Brain microvascular endothelial cell (primary cell): ENCODE results near the gene C18orf32.
"Not testable (repeated sequence)": the region's sequence is repeated elsewhere in the genome, so short reads cannot be mapped to it uniquely, and the experiment has no call there.

Experiments used
- DNase-seq: peaks from one replicate; pipeline ENCODE4 v3.0.0-alpha.2; 2020
- H3K27ac ChIP-seq: fragments of 250-450 bp; sonication (Bioruptor Pico); 2 replicates; pipeline ENCODE4 v1.5.1; 2020; ENCODE audit warnings: mild to moderate bottlenecking, moderate library complexity
- H3K27me3 ChIP-seq: fragments of 250-450 bp; sonication (Bioruptor Pico); replicated peaks from 2 replicates; pipeline ENCODE4 v1.5.1; 2020; ENCODE audit warnings: mild to moderate bottlenecking
- H3K36me3 ChIP-seq: fragments of 250-450 bp; sonication (Bioruptor Pico); replicated peaks from 2 replicates; pipeline ENCODE4 v1.5.1; 2020; ENCODE audit warnings: mild to moderate bottlenecking
- H3K4me3 ChIP-seq: 2 replicates; pipeline ENCODE4 v1.5.1; 2011; ENCODE audit warnings: low read depth, mild to moderate bottlenecking, control low read depth, low read length, moderate library complexity
- CTCF ChIP-seq: IDR thresholded peaks from 2 replicates; pipeline ENCODE4 v1.5.1; 2011; ENCODE audit warnings: low read depth, mild to moderate bottlenecking, moderate library complexity, low read length, control low read depth, inconsistent platforms; ENCODE audit errors: missing control alignments
- in situ Hi-C: cut with HindIII; loops from 2 replicates; pipeline ENCODE4 v1.10.0; 2017; ENCODE audit warnings: low sequenced_read_pairs, low pct_ligation_motif_present

The C18orf32 gene

GRCh38 chr18:49519101-49519971 is 32.3 kb upstream of the C18orf32 start:
- DNase-seq, result no peak
- in situ Hi-C loops, result no loop called here
- no peaks in the 10 kb centered on the region for H3K36me3 ChIP-seq
- H3K27me3 ChIP-seq, result no peaks in the 10 kb centered on the region
- H3K4me3 ChIP-seq, result no peak overlapping the region
- no peak for TF ChIP-seq CTCF
- H3K27ac ChIP-seq, result no peak overlapping the region

- H3K36me3 ChIP-seq, result no peaks in the 10 kb centered on the region
- H3K27me3 ChIP-seq, result no peaks in the 10 kb centered on the region
- in situ Hi-C loops, result no loop called here
- no peak for DNase-seq
- no peak overlapping the region for H3K4me3 ChIP-seq
- H3K27ac ChIP-seq, result no peak overlapping the region
- TF ChIP-seq CTCF, result no peak
Measured at GRCh38 chr18:49517483-49517882, 30.4 kb upstream of the C18orf32 start.

- in situ Hi-C loops, result no loop called here
- Histone ChIP-seq H3K27ac (no peak overlapping the region), H3K36me3 (no peaks in the 10 kb centered on the region), H3K27me3 (no peaks in the 10 kb centered on the region), H3K4me3 (no peak overlapping the region)
- no peak for TF ChIP-seq CTCF
- DNase-seq, result no peak
Measured at GRCh38 chr18:49515516-49515915, 28.5 kb upstream of the C18orf32 start.

GRCh38 chr18:49515003-49515402 is 28.0 kb upstream of the C18orf32 start:
- H3K4me3 ChIP-seq, H3K36me3 ChIP-seq, H3K27me3 ChIP-seq, DNase-seq, H3K27ac ChIP-seq, in situ Hi-C loops: not testable (repeated sequence)

DNA sequence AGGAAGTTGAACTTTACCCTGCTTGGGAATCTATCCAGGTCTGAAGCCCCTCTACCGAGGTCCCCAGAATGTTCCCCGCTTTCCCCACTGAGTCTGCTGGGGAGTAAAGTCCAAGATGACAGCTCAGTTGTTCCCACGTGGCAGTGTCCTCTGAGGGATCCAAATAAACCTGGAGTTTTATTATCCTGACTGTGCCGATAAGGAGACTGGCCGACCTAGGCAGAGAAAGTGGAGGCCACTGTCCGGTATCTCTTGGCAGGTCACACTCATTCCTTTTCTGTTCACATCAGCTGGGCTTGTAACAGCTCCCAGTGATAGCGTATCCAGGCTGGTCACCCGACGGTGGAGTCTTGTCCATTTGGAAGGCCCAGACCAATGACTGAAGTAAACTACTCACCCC is 27.5 kb upstream of the C18orf32 start:
- no peak overlapping the region for H3K27ac ChIP-seq
- no peak for TF ChIP-seq CTCF
- no peak for DNase-seq
- H3K27me3 ChIP-seq, result no peaks in the 10 kb centered on the region
- H3K4me3 ChIP-seq, result no peak overlapping the region
- H3K36me3 ChIP-seq, result no peaks in the 10 kb centered on the region
- in situ Hi-C loops, result no loop called here

- H3K27me3 ChIP-seq, in situ Hi-C loops, H3K36me3 ChIP-seq, DNase-seq, H3K4me3 ChIP-seq, H3K27ac ChIP-seq: not testable (repeated sequence)
Measured at GRCh38 chr18:49512876-49513275, 25.8 kb upstream of the C18orf32 start.

DNA sequence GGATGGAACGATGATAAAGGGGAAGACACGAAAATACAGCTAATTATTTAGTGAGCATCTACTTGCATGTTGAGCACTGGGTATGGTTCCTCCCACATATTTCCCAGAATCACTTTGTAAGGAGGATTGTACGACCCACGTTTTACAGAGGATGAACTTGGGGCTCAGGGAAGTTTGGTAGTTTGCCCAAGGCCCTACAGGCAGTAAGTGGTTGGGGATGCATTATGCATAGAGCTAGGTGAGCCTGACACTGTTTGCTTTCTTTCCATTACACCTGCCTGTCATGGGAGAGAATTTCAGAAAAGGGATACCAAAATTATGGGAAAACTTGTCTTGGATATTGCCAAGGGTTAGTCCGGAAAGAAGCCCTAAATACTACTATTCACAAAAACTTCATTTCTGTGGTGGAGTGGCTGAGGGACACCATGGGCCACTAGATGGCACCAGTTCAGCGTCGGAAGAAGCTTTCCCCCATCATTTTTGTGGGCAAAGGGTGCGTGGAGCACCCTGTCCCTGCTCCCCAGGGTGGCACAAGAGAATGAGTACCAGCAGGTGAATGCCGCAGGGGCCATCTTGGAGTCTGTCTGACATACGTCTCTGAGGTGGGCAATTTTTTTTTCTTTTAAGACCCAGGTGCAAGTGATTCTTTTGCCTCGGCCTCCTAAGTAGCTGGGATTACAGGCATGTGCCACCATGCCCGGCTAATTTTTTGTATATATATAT is 23.5 kb upstream of the C18orf32 start:
- in situ Hi-C loops, result no loop called here
- no peaks in the 10 kb centered on the region for H3K36me3 ChIP-seq
- H3K27ac ChIP-seq, result no peak overlapping the region
- no peaks in the 10 kb centered on the region for H3K27me3 ChIP-seq
- peak; percentile 43 for DNase-seq
- TF ChIP-seq CTCF, result peak; percentile 94
- no peak overlapping the region for H3K4me3 ChIP-seq

GRCh38 chr18:49506438-49506837 is 19.4 kb upstream of the C18orf32 start:
- H3K27me3 ChIP-seq, H3K36me3 ChIP-seq, DNase-seq, H3K4me3 ChIP-seq, in situ Hi-C loops, H3K27ac ChIP-seq: not testable (repeated sequence)
